LNCaP clone FGC (cell line): ENCODE data around the gene CCNE1.

ENCODE experiments used
- DNase-seq: peaks from one replicate; pipeline ENCODE4 v3.0.0-alpha.2; 2011; ENCODE audit warnings: low read depth
- H3K4me3 ChIP-seq: 2 replicates; pipeline ENCODE4 v1.5.1; 2011; ENCODE audit warnings: mild to moderate bottlenecking, low read depth, low read length, control low read depth
- CTCF ChIP-seq: IDR thresholded peaks from 2 replicates; pipeline ENCODE4 v1.5.1; 2012; ENCODE audit warnings: mild to moderate bottlenecking; ENCODE audit not compliant: control insufficient read depth, insufficient read depth; ENCODE audit errors: extremely low read depth

The CCNE1 gene

GRCh38 chr19:29770648-29771047 lies 41.1 kb upstream of the CCNE1 start:
- DNase-seq = no peak
- H3K4me3 ChIP-seq = no peak overlapping the region
- no peak for TF ChIP-seq CTCF

GRCh38 chr19:29771708-29772414 lies 39.9 kb upstream of the CCNE1 start:
- TF ChIP-seq CTCF = peak; percentile 65
- no peak overlapping the region for H3K4me3 ChIP-seq
- DNase-seq = no peak

GRCh38 chr19:29772696-29773095 lies 39.1 kb upstream of the CCNE1 start:
- no peak for DNase-seq
- no peak for TF ChIP-seq CTCF
- H3K4me3 ChIP-seq = no peak overlapping the region

- H3K4me3 ChIP-seq = no peak overlapping the region
- DNase-seq = no peak
- TF ChIP-seq CTCF = no peak
These were observed 38.6 kb upstream of the CCNE1 start for GRCh38 chr19:29773141-29773540.

GRCh38 chr19:29774126-29774525 lies 37.7 kb upstream of the CCNE1 start:
- no peak overlapping the region for H3K4me3 ChIP-seq
- TF ChIP-seq CTCF = no peak
- no peak for DNase-seq

GRCh38 chr19:29777781-29778309 lies 33.9 kb upstream of the CCNE1 start:
- H3K4me3 ChIP-seq = no peak overlapping the region
- no peak for DNase-seq
- TF ChIP-seq CTCF = no peak

GRCh38 chr19:29779921-29780320 lies 31.9 kb upstream of the CCNE1 start:
- DNase-seq = no peak
- no peak for TF ChIP-seq CTCF
- H3K4me3 ChIP-seq = no peak overlapping the region
